Natural killer cell (primary cell): Measurements from ENCODE around the gene TCF4. TPM values are rescaled to one million over a fixed set of nuclear protein-coding genes. Genes with fewer than 3 reads are reported as not detected.

Experiments
- ATAC-seq, 3 donors: fragments of 150-1000 bp in 2 of 3; fragments of 200-7000 bp in 1 of 3; cut with Tn5 transposase; 1 replicate in 1 of 3; 2 replicates in 2 of 3; pipeline ENCODE4 v1.10.0; 2021; ENCODE audit warnings: mild to moderate bottlenecking in 2 of 3, moderate library complexity in 2 of 3
- DNase-seq, 2 donors: peaks; one replicate each; pipeline versions ENCODE4 v3.0.0 to v3.0.0-alpha.2; 2013 to 2021; ENCODE audit warnings: mixed read lengths in 1 of 2
- H3K27ac ChIP-seq: one replicate; pipeline ENCODE4 v1.5.1; 2013; ENCODE audit warnings: mild to moderate bottlenecking, low read length
- H3K27me3 ChIP-seq: one replicate; pipeline ENCODE4 v1.6.1; 2013; ENCODE audit warnings: low read length; ENCODE audit not compliant: control insufficient read depth, insufficient read depth
- H3K36me3 ChIP-seq: one replicate; pipeline ENCODE4 v1.6.1; 2013; ENCODE audit warnings: low read length; ENCODE audit not compliant: control insufficient read depth, insufficient read depth
- H3K4me1 ChIP-seq: one replicate; pipeline ENCODE4 v1.6.1; 2013; ENCODE audit warnings: low read length; ENCODE audit not compliant: control insufficient read depth, insufficient read depth
- H3K4me3 ChIP-seq: one replicate; pipeline ENCODE4 v1.5.1; 2013; ENCODE audit warnings: low read length
- H3K9me3 ChIP-seq: one replicate; pipeline ENCODE4 v1.6.1; 2013; ENCODE audit warnings: low read length; ENCODE audit not compliant: control insufficient read depth, insufficient read depth
- H3K27ac Mint-ChIP-seq, 2 donors: one replicate each; pipeline ENCODE4 v1.8.0; 2022; ENCODE audit warnings: mild to moderate bottlenecking in 2 of 2, mixed read lengths in 2 of 2, moderate library complexity in 1 of 2
- H3K27me3 Mint-ChIP-seq, 2 donors: one replicate each; pipeline ENCODE4 v1.8.0; 2022; ENCODE audit warnings: low read depth in 2 of 2, mixed read lengths in 2 of 2
- H3K36me3 Mint-ChIP-seq: one replicate; pipeline ENCODE4 v1.8.0; 2022; ENCODE audit warnings: mixed read lengths
- H3K4me1 Mint-ChIP-seq, 2 donors: one replicate each; pipeline ENCODE4 v1.8.0; 2022; ENCODE audit warnings: mixed read lengths in 2 of 2
- H3K4me3 Mint-ChIP-seq: one replicate; pipeline ENCODE4 v1.8.0; 2022; ENCODE audit warnings: mild to moderate bottlenecking, moderate library complexity, mixed read lengths
- H3K9me3 Mint-ChIP-seq, 2 donors: one replicate each; pipeline ENCODE4 v1.8.0; 2022; ENCODE audit warnings: mixed read lengths in 2 of 2
- CTCF ChIP-seq: fragments of 200-600 bp; IDR thresholded peaks from one replicate; pipeline ENCODE4 v1.8.0; 2022; ENCODE audit warnings: antibody characterized with exemption
- WGBS: methylation state at CpG from one replicate; pipeline ENCODE4 v1.1.7; 2013; ENCODE audit warnings: missing lambda C conversion rate; ENCODE audit not compliant: insufficient coverage; 5-methylcytosine and 5-hydroxymethylcytosine counted together
- intact Hi-C: fragments of 100-400 bp; cut with micrococcal nuclease; formaldehyde crosslinking; loops from one replicate; pipeline ENCODE4 v1.14.2; 2022
- total RNA-seq, 4 donors: library from RNA; stranded (reverse); fragments of 120-200 nt in 1 of 4; gene quantifications; one replicate each; pipeline versions ENCODE4 v1.2.3 to v1.2.4, GENCODE V29; 2013 to 2022

TCF4 gene
- total RNA-seq, 3 donors from 2014 or later (not counting 1 experiment from before 2014, with no cell fraction given), result 8.3 to 16.5 (median 9.0) TPM

- H3K4me1 ChIP-seq, result no peaks in the 10 kb centered on the region
- H3K4me3 ChIP-seq, result no peak overlapping the region
- no peak for TF ChIP-seq CTCF
- Mint-ChIP-seq H3K27me3 (peaks cover 0 to 16% of the 10 kb centered on the region in 2 donors), H3K9me3 (no peaks in the 10 kb centered on the region), H3K36me3 (no peaks in the 10 kb centered on the region), H3K4me3 (no peak overlapping the region), H3K27ac (no peak overlapping the region), H3K4me1 (no peaks in the 10 kb centered on the region)
- no peaks in the 10 kb centered on the region for H3K36me3 ChIP-seq
- intact Hi-C loops, result no loop called here
- no peaks in the 10 kb centered on the region for H3K27me3 ChIP-seq
- H3K27ac ChIP-seq, result no peak overlapping the region
- DNase-seq (no peak), ATAC-seq (no peak)
- H3K9me3 ChIP-seq, result no peaks in the 10 kb centered on the region
- WGBS, result 93% methylated on average over 3 of the region's 5 CpGs
Observed at GRCh38 chr18:55404136-55404830, 183.7 kb downstream of the TCF4 start.

GRCh38 chr18:55403421-55403949, 184.5 kb downstream of the TCF4 start:
- Mint-ChIP-seq H3K4me3 (no peak overlapping the region), H3K36me3 (no peaks in the 10 kb centered on the region), H3K9me3 (no peaks in the 10 kb centered on the region), H3K4me1 (no peaks in the 10 kb centered on the region), H3K27ac (no peak overlapping the region), H3K27me3 (peaks cover 0 to 16% of the 10 kb centered on the region in 2 donors)
- ATAC-seq (no peak), DNase-seq (no peak)
- Histone ChIP-seq H3K27me3 (no peaks in the 10 kb centered on the region), H3K27ac (no peak overlapping the region), H3K36me3 (no peaks in the 10 kb centered on the region), H3K4me1 (no peaks in the 10 kb centered on the region), H3K9me3 (no peaks in the 10 kb centered on the region), H3K4me3 (no peak overlapping the region)
- intact Hi-C loops, result no loop called here
- no peak for TF ChIP-seq CTCF
- 90% methylated on average over 5 of the region's 5 CpGs for WGBS

- H3K27ac Mint-ChIP-seq, result no peak overlapping the region
- 80% methylated on average over 10 of the region's 10 CpGs for WGBS
Observed at GRCh38 chr18:55402731-55403405, 185.1 kb downstream of the TCF4 start.

More at GRCh38 chr18:55402731-55403405, 185.1 kb downstream of the TCF4 start:
- no peak for TF ChIP-seq CTCF
- Mint-ChIP-seq H3K4me3 (no peak overlapping the region), H3K9me3 (no peaks in the 10 kb centered on the region), H3K4me1 (no peaks in the 10 kb centered on the region), H3K27me3 (peaks cover 0 to 16% of the 10 kb centered on the region in 2 donors), H3K36me3 (no peaks in the 10 kb centered on the region)
- no peaks in the 10 kb centered on the region for H3K4me1 ChIP-seq
- no peaks in the 10 kb centered on the region for H3K9me3 ChIP-seq
- H3K36me3 ChIP-seq, result no peaks in the 10 kb centered on the region
- DNase-seq (no peak), ATAC-seq (no peak)
- no peaks in the 10 kb centered on the region for H3K27me3 ChIP-seq
- intact Hi-C loops, result no loop called here
- H3K27ac ChIP-seq, result no peak overlapping the region
- H3K4me3 ChIP-seq, result no peak overlapping the region
